ENCODE measurements around the gene REN. TPM values are rescaled to one million over a fixed set of nuclear protein-coding genes. Genes with fewer than 3 reads are reported as not detected.

REN gene
- total and polyA plus RNA-seq, 2 donors (not counting 3 experiments of a cell fraction or from before 2014, with no cell fraction given) = 0.11 TPM; not detected in 1

- intact Hi-C loops (cut with micrococcal nuclease) = loop anchor here (5.0 to 10.0 kb wide), 2 partner anchors 132 to 499 kb away; partner anchors contain the start of gene ATP2B4
- no peak for FAIRE-seq
- POLR2A ChIA-PET = no interaction called here
Observed at GRCh38 chr1:204126386-204126785, 39.8 kb downstream of the REN start.

GRCh38 chr1:204125759-204126351, 40.3 kb downstream of the REN start:
- no peak for DNase-seq (ENCODE audit: low read depth, low spot score)
- no peak overlapping the region for H3K4me2 ChIP-seq (ENCODE audit: insufficient read depth, low read length)
- ChIA-PET POLR2A (no interaction called here), CTCF (interaction anchor here (1.0 to 19.0 kb wide), 6 partner anchors 17 to 260 kb away, joined by 3 to 903 read pairs (median 8); partner anchors contain the start of genes ETNK2, SNRPE and SOX13)
- H3K27me3 ChIP-seq (ENCODE audit: control insufficient read depth in 2 of 2, insufficient read depth in 2 of 2, low read length in 2 of 2) = no peaks in the 10 kb centered on the region
- H3K4me3 ChIP-seq (replicated peaks in 1 of 3; ENCODE audit: insufficient read depth in 1 of 3, low read depth in 1 of 3, low read length in 3 of 3) = no peak overlapping the region
- no peak overlapping the region for H2AFZ ChIP-seq (ENCODE audit: low read depth, low read length)
- H3K36me3 ChIP-seq (ENCODE audit: control insufficient read depth in 2 of 2, extremely low read depth in 1 of 2, insufficient read depth in 2 of 2, low read length in 2 of 2) = peaks cover 0 to 36% of the 10 kb centered on the region in 2 experiments
- H4K20me1 ChIP-seq (replicated peaks; ENCODE audit: control insufficient read depth, extremely low read depth, insufficient read depth, low read length) = no peaks in the 10 kb centered on the region
- H3K9me1 ChIP-seq (replicated peaks; ENCODE audit: control insufficient read depth, extremely low read depth, insufficient read depth, low read length) = no peaks in the 10 kb centered on the region
- FAIRE-seq = no peak
- H3K79me2 ChIP-seq (ENCODE audit: control insufficient read depth, insufficient read depth, low read length) = no peaks in the 10 kb centered on the region
- no peaks in the 10 kb centered on the region for H3K9me3 ChIP-seq (replicated peaks; ENCODE audit: control insufficient read depth, insufficient read depth, low read length)
- peaks cover 18% of the 10 kb centered on the region for H3K4me1 ChIP-seq (ENCODE audit: control insufficient read depth, extremely low read depth, insufficient read depth, low read length)
- no peak for TF ChIP-seq CTCF (IDR thresholded peaks at IDR 0.05; ENCODE audit: extremely low read depth in 1 of 2, insufficient read depth in 1 of 2, low read depth in 1 of 2, low read length in 2 of 2)
- no peak for TF ChIP-seq EZH2 (IDR thresholded peaks at IDR 0.05; ENCODE audit: borderline replicate concordance, low read depth, low read length, severe bottlenecking)
- intact Hi-C loops (cut with micrococcal nuclease) = loop anchor here (5.0 to 10.0 kb wide), 2 partner anchors 131 to 499 kb away; partner anchors contain the start of gene ATP2B4
- dilution Hi-C loops (cut with MboI; ENCODE audit: extremely low pct_ligation_motif_present, low sequenced_read_pairs) = loop anchor here (25.0 kb wide), 1 partner anchor 264 kb away; the partner anchor contains the start of gene SNRPE
- no TSS peak for BruUV-seq (replicated peaks)
- no peak overlapping the region for H3K9ac ChIP-seq (replicated peaks; ENCODE audit: extremely low read depth, insufficient read depth, low read length)
- H3K27ac ChIP-seq (ENCODE audit: insufficient read depth, low read depth, low read length) = no peak overlapping the region

More at GRCh38 chr1:204126386-204126785, 39.8 kb downstream of the REN start:
- Histone ChIP-seq H3K36me3 (ENCODE audit: control insufficient read depth in 2 of 2, extremely low read depth in 1 of 2, insufficient read depth in 2 of 2, low read length in 2 of 2) (peaks cover 0 to 36% of the 10 kb centered on the region in 2 experiments), H3K9me3 (replicated peaks; ENCODE audit: control insufficient read depth, insufficient read depth, low read length) (no peaks in the 10 kb centered on the region), H3K9ac (replicated peaks; ENCODE audit: extremely low read depth, insufficient read depth, low read length) (no peak overlapping the region), H3K4me1 (ENCODE audit: control insufficient read depth, extremely low read depth, insufficient read depth, low read length) (peaks cover 23% of the 10 kb centered on the region), H2AFZ (ENCODE audit: low read depth, low read length) (no peak overlapping the region), H3K9me1 (replicated peaks; ENCODE audit: control insufficient read depth, extremely low read depth, insufficient read depth, low read length) (no peaks in the 10 kb centered on the region), H3K4me2 (ENCODE audit: insufficient read depth, low read length) (no peak overlapping the region), H4K20me1 (replicated peaks; ENCODE audit: control insufficient read depth, extremely low read depth, insufficient read depth, low read length) (no peaks in the 10 kb centered on the region), H3K27me3 (ENCODE audit: control insufficient read depth in 2 of 2, insufficient read depth in 2 of 2, low read length in 2 of 2) (no peaks in the 10 kb centered on the region), H3K27ac (ENCODE audit: insufficient read depth, low read depth, low read length) (no peak overlapping the region), H3K4me3 (replicated peaks in 1 of 3; ENCODE audit: insufficient read depth in 1 of 3, low read depth in 1 of 3, low read length in 3 of 3) (no peak overlapping the region), H3K79me2 (ENCODE audit: control insufficient read depth, insufficient read depth, low read length) (no peaks in the 10 kb centered on the region)
- no peak for DNase-seq (ENCODE audit: low read depth, low spot score)
- TF ChIP-seq GATA2 (IDR thresholded peaks at IDR 0.05; ENCODE audit: insufficient read depth, insufficient read length, low read depth, low read length) = no peak
- CTCF ChIA-PET = interaction anchor here (1.1 to 19.0 kb wide), 4 partner anchors 18 to 260 kb away, joined by 4 to 903 read pairs (median 40); partner anchors contain the start of genes SNRPE and SOX13
- dilution Hi-C loops (cut with MboI; ENCODE audit: extremely low pct_ligation_motif_present, low sequenced_read_pairs) = loop anchor here (25.0 kb wide), 1 partner anchor 264 kb away; the partner anchor contains the start of gene SNRPE
- no TSS peak for BruUV-seq (replicated peaks)

All from endothelial cell of umbilical vein (primary cell).